ENCODE data around the gene TNNI2.

Gene TNNI2

DNA sequence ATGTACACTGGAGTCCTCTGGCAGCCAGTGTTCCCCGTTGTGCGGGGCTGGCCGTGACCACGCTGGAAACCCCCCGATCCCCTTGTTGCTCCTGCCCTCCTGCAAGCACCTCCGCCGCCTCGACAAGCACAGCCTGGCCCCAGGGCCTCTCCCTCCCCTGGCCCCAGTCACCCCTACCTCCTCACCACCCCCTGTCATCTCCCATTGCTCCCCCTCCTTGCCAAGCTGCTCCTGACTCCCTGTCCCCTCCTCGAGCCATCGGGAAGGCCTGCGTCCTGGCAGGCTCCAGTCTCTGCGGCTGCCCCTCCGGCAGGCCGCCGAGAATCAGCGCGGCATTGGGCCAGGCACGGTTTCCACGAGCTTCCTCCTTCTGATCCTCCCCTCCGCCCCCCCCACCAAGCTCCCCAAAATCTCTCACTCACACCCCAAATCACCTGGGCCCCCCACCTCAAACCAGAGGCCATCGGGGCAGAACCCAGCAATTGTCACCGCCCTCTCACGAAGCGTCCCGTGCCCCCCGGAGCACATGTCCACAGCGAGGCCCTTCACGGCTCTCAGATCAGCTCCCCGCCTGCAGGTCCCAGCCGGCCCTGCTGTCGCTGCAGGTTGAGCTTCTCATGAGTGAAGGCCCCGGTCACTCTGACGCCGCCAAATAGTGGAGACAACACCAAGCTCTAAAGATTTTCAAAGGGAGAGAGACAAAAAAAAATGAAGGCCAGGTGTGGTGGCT lies 8.4 kb downstream of the TNNI2 start:
- DNase-seq = no peak

DNA sequence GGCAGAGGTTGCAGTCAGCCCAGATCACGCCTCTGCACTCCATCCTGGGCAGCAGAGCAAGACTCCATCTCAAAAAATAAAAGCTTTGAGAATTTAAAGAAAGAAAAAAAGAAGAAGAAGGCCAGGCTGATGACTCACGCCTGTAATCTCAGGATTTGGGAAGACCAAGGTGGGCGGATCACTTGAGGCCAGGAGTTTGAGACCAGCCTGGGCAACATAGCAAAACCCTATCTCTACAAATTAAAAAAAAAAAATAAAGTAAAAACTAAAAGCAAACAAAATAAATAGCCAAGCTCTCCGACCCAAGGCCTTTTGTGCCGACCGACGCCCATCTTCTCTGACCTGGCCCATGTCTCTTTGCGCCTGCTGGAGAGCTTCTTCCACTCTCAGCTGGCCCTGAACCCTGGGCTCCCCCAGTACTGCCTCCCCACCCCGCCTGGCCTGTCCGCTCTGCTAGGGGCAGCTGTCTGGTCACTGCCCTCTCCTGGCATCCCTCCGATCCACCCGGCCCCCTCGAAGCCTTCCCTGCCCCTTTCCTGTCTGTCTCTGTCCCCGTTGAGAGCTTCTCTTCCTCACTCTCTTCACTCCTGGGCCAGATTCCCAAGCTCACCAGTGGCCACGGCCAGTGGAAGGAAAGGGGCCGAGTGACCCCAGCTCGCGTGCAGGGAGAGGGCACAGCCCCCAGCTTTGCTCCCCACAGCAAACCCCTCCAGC lies 9.3 kb downstream of the TNNI2 start:
- DNase-seq = no peak

DNA sequence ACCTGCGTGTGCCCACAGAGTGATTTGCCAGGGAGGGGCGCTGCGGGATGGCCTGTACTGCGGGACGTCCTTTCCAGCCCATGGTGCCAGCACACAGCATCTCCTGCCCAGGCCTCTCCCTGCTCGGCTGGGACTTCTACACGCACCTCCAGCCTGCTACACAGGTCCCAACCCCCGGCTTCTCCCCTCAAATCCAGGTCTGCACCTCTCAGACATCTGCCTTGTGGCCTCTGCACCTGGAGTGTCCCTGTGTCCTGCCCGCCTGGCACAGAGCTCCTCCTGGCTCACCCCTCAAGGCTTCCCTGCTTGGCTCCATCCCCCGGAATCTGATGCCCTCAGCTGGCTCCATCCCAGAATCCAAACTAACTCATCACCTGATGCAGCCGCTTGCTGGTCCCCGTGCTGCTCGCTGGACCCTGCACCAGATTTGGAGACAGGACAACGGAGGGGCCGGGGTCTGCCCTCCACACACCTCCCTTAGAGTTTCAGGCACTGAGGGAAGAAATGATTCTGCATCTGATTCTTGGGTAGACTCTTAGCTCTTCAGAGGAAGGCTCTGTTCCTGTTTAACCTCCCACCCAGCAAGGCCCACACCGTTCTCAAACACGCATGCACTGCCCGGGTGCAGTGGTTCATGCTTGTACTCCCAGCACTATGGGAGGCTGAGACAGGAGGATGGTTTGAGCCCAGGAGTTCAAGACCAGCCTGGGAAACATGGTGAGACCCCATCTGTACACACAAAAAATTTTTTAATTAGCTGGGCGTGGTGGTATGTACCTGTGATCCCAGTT lies 10.1 kb downstream of the TNNI2 start:
- DNase-seq = no peak

DNA sequence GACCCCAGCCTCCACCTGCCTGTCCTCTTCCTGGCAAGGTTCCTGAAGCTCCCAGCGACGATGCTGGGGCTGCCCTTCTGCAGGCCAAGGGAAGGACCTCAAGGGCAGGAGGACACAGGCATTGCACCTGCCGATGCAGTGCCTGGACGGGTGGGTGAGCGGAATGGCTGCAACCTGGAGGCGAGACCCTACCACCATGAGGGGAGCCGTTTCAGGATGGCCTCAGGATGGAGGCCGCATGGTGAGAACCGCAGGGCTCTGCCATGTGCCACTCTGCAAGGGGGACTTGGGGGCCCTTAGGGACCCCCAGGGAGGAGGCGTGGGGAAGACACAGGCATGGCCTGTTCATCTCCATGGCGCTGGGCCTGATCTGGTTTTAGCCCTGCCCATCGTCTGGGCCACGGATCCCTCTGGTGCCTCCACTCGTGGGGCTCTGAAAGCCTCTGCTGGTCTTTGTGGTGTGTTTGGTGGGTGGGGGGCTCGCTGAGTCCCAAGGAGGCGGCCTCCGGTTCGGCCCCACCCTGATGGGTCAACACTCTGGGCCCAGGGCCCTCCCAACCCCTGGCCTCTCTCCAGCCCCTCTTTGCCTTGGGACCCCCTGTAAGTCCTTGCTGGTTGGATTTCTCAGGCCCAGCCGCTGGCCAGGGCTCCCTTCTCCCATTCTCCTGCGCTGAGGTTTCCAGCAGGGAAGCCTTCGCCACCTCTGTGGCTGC lies 12.8 kb downstream of the TNNI2 start:
- no peak for DNase-seq

DNA sequence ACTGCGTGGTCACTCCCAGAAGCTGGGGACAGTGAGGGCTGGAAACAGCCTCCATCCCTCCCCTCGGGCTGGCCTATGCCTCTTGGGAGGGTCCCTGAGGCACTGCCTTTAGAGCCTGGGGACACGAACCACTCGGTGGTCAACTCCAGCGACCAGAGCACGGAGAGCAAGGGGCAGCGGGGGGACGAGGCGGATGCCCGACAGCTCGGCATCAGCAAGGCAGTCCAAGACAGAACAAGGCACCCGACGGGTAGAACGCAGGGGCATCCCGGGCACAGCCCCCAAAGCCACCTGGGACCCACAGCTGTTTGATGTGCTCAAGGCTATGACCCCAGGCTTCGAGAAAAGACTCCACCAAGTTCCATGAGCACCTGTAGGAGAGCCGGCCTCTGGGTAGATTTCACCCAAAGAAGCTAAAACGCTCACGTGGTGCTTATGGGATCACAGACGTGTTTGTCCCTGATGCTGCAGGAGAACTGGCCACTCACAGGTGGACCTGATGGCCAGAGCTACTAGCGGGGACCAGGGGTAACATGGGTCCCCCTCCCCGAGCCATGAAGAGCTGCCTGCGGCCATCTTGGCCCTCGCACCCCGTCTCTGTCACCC lies 13.6 kb downstream of the TNNI2 start:
- no peak for DNase-seq

DNA sequence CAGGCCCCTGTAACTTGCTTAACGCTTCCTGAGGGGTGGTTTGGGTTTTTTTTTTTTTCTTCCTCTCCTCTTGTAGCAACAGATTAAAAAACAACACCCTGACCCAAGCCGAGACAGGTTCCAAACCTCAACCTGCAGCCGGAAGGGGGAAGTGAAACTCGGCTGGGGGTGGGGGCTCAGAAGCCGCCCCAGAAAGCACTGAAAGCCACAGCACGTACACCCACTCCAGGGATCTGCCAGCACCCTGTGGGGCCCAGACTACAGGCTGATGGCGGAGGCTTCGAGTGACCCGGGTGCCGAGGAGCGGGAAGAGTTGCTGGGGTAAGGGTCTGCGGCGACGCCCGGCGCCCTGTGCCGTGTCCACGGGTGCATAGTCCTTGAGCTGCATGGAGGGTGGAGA lies 14.1 kb downstream of the TNNI2 start, which contains the start of gene LSP1:
TSS of gene LSP1 (plus strand) at position 208 of the 400 bp plus-strand sequence. CDS start at position 269, 61 bp downstream.
- DNase-seq = no peak

DNA sequence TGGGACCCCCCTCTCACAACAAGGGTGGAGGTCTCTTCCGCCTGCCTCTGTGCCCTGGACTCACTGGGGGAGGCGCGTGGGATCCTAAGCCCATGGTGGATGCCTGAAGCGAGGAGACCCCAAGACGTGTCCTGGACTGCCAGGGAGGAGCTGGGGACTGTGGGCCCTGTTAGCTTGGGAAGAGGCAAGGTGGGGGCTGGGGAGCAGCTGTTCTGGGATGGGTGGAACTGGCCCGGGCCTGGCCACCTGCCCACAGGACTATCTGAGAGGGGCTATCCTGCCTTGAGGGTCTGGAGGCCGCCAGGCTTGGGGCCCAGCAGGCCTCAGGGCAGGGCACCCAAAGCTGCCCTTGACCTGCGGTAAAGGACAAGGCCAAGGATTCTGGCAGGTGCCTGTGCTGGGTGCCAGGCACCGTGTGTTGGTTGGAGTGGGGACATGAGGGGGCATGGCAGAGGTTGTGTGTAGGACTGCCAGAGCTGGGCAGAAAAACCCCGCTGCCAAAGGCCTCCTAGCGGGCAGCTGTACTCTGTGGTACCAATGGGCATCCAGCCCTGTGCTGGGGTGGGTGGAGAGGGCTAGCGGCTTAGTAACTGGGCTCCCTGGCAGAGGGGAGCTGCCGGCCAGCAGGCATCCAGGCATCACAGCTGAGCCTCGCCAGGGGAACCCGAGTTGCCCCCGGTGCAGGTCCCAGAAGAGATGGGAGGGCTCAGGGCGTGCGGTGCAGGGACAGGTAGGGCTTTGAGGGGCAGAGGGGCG lies 14.8 kb downstream of the TNNI2 start:
- DNase-seq = no peak

DNA sequence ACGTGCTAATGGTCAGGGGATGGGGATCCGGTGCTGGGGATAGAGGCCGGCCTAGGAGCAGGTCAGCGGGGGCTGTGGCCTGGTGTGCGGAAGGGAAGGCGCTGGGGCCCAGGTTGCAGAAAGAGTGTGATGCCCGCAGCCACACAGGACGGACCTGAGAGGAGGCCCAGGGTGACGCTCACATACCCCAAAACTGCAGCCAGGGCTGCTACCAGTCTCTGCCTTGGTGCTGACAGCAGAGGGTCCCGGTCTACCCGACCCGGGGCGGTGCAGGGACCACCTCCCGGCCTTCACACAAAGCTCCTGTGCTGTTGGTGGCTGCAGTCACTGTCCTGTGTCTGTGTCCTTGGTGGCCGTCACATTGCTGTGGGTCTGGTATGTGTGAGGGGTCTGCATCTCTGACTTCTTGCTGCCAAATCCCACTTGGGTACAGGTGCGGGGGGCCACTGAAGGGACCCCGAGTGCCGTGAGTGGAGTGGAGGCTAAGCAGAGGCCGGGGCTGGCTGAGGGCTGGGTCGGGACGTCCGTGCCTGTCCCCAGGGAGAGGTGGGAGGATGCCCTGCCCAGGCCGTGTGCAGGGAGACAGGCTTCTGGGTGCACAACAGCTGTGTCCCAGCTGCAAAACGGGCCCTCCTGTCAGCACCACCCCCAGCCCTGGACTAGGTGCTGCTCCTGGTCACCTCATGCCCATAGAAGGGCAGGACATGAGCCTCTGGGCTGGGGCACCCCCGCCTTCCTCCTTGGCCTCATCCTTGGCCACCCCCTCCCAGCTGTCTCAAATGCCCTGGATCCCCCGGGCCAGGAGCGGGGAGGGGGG lies 15.6 kb downstream of the TNNI2 start:
- no peak for DNase-seq

DNA sequence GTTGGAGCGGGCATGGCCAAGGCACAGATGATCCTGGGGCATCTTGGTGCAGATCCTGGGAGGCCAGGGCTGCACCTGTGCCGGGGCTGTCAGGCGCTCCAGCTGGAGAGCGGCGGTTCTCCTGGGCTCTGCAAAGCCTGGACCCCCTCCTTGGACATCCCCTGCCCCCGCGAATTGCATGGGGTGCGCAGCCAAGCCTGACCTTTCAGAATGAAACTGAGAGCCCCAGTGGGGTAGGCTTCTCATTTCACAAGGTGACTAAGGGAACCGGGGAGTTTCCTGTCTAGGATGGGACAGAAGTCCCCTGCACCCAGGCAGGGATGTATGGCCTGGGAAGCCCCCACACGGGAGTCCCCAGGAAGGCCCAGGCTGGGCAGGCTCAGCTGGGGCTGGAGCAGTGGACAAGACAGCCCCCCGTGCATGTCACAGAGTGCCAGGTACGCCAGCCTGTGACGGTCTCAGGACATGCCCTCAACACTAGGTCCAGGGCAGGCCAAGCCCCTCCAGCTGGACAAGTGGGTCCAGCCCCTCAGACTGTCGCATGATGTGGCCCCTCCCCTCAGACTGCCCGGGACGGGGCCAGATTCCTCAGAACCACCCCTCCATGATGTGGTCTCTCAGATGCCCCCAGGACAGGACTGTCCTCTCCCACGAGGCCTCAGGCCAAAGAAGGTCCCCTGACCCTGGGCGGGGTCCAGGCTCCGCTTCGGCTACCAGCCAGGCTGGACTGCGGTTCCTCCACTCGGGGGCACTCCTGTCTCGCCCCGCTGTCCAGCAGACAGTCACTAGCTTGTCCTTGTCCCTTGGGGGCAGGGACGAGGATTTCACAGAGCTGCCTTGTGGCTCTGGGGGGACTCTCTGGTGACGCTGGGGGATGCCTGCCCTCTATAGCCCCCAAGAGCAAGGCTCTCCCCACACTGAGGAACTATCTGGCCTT lies 16.4 kb downstream of the TNNI2 start:
- no peak for DNase-seq

DNA sequence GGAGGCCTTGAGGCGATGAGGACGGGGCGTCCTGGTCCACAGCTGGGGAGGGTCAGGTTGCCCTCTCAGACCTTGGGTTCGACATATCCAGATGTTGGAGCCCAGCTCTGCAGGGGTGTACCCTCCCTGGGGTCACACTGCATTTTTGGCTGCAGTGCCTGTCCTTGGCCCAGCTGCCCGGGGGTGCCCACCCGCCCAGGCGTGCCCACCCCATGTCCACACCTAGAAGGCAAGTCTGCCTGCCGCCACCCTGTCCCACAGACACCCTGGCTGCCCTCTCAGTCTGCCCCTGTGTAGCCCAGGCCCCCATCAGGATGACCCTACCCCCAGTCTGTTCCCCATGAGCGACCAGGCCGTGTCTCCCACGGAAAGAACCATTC lies 17.1 kb downstream of the TNNI2 start:
- DNase-seq = no peak

DNA sequence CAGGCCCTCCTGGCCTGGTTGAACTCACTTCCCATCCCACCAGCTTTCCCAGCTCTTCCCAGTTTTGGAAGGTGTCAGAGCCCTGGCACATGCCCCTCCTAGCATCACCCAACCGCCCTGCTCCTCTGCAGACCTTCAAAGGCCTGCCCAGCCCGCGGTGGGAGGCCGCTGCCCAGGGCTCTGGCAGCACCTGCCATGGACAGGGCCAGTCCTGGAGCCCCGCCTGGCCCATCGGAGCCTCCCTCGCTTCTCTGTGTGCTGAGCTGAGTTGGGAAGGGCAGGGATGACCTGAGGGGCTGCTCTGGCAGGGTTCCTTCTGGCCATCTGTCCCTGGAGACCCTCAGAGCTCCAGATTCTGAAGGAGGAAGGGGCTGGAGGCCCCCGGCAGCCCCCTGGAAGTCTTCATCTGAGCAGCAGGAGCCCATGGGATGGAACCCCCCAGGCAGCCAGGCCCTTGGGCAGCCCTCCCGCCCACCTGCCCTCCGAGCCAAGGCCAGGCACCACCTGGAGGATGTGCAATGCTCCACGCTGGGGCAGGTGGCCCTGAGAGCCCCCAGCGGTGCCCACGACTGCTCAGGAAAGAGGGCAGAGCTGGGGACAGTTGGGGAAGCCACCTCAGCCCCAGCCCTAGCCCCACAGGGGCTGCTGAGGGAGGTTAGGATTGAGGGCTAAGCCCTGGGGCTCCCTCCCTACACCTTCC lies 17.7 kb downstream of the TNNI2 start:
- no peak for DNase-seq

DNA sequence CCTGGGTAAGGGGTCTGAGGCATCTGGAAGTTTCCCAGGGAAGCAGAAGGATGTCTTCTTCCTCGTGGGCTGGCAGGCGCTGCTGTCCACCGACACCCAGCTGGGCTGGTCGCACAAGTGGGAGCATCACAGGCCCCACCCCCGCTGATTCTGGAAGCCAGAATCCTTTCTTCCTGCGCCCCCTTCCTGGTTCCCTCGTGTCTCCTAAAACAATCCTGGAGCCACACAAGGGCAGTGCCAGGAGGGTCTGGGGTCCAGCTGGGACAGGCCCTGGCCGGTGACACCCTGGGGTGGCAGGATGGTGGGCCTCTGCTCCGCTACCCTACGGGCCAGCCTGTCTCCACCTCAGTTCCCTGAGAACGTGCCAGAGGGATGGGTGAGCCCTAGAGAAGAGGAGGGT lies 18.3 kb downstream of the TNNI2 start:
- no peak for DNase-seq

DNA sequence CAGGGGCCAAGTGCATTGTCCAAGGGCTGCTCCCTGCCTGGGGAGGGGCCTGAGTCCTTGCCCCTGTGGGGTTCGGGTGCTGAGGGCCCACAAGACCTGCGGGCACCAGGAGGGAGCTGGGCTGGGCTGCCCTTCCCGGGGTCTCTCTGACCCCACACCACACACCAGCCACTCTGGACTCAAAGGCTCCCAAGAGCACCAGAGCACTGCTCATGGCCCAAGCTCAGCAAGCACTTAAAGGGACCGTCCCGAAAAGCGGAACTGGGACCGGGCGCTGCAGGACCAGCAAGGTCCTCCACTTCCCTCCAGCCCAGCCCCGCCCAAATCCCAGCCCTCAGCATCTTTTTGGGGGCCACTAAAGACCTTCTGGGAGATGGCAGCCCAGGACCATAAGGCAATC lies 19.4 kb downstream of the TNNI2 start:
- DNase-seq = no peak

DNA sequence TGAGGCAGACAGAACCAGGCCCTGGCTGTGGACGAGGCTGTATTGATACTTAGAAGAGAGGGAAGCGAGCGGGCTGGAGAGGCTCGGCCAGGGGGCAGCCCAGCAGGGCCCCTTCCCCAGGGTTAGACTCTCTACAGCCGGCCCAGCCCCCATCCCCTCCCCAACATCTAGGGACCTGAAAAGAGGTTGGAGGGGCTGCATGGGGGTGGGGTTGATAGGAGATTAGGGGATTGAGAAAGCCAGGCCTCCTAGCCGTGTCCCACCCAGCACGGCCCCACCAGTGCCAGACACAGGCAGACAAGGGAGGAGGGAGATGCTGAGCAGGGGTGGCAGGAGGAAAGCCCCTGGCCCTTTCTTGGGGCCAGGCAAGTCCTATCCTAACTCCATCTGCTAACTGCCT lies 19.8 kb downstream of the TNNI2 start:
- DNase-seq = no peak

DNA sequence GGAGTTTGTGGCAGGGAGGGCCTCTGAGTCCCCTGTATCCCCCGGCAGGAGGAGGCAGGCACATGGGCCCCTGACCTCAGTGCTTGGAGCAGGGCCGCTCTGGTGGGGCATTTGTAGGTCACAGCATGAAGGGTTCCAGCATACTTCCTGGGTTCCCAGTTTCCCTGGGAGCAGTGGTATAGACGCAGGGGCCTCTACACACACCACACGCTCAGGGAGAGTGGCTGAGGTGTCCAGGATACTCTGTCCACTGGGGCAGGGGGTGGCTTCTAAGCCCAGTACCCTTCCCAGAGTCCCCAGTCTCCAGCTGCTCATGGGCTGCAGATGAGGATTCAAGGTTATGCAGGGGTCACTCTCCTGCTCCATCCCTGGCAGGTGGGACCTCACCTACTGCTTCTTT lies 20.2 kb downstream of the TNNI2 start:
- no peak for DNase-seq

DNA sequence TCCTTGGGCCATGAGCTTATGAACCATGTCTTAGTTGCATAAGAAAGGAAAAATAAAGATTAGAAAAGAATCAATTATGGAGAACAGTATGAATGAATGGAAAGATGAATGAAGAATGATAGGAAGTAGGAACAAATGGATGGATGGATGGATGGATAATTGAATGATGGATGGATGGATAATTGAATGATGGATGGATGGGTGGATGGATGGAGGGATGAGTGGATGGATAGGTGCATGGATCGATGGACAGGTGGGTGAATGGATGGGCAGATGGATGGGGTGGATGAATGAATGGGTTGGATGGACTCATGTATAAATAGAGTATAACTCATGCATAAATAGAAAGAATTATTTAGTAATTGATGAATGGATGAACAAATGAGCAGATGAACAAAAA lies 21.3 kb downstream of the TNNI2 start:
- DNase-seq = no peak

DNA sequence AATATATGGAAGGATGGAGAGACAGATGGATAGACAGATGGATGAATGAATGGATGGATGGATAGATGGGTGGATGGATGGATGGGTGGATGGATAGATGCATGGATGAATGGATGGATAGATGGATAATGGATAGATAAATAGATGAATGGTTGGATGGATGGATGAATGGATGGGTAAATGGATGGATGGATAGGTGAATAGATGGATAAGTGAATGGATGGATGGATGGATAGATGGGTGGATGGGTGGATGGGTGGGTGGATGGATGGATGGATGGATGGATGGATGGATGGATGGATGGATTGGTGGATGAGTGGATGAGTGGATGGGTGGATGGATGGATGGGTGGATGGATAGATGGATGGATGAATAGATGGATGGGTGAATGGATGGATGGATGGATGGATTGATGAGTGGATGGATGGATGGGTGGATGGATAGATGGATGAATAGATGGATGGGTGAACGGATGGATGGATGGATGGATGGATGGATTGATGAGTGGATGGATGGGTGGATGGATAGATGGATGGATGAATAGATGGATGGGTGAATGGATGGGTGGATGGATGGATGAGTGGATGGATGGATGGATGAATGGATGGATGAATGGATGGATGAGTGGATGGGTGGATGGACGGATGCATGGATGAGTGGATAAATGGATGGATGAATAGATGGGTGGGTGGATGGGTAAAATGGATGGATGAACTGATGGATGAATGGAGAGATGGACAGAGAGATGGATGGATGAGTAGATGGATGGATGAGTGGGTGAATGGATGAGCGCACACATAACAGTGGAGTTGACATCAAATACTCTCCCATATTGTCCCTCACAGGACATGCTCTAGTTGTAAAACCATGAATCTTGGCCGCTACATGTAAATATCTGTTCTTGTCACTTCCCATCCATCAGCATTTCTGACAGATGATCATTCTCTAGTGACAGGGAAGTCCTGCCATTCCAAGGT lies 22.9 kb downstream of the TNNI2 start:
- DNase-seq = no peak

Measured in retina (tissue), 1 donor.